Activated CD8-positive, alpha-beta T cell treated with anti-CD3 and anti-CD28 coated beads, Interleukin-2, amount 10 ng/mL, durations not matched to agents 7 days and 5 days (primary cell): ENCODE measurements around the gene PRRC1. TPM values are rescaled to one million over a fixed set of nuclear protein-coding genes. Genes with fewer than 3 reads are reported as not detected.

Source experiments
- ATAC-seq: fragments of 150-1000 bp; cut with Tn5 transposase; one replicate; pipeline ENCODE4 v1.10.0; 2021; ENCODE audit warnings: moderate library complexity
- CTCF ChIA-PET: fragments of 350-600 bp; sonication (Branson Sonifier 250); formaldehyde crosslinking; loops from one replicate; lab custom pipeline; 2021; ENCODE audit warnings: antibody characterized with exemption; lab: Charles Lee
- POLR2A ChIA-PET: fragments of 350-600 bp; sonication (Branson Sonifier 250); formaldehyde crosslinking; loops from one replicate; lab custom pipeline; 2021; ENCODE audit warnings: antibody characterized with exemption; lab: Charles Lee
- DNase-seq: peaks from one replicate; pipeline ENCODE4 v3.0.0-alpha.2; 2020
- H3K27ac Mint-ChIP-seq: one replicate; pipeline ENCODE4 v1.8.0; 2021; ENCODE audit warnings: mild to moderate bottlenecking, mixed read lengths
- H3K27me3 Mint-ChIP-seq: one replicate; pipeline ENCODE4 v1.8.0; 2021; ENCODE audit warnings: low read depth, mixed read lengths
- H3K36me3 Mint-ChIP-seq: one replicate; pipeline ENCODE4 v1.8.0; 2021; ENCODE audit warnings: low read depth, mixed read lengths
- H3K4me1 Mint-ChIP-seq: one replicate; pipeline ENCODE4 v1.8.0; 2021; ENCODE audit warnings: low read depth, mixed read lengths
- H3K4me3 Mint-ChIP-seq: one replicate; pipeline ENCODE4 v1.8.0; 2021; ENCODE audit warnings: mild to moderate bottlenecking, mixed read lengths
- H3K9me3 Mint-ChIP-seq: one replicate; pipeline ENCODE4 v1.8.0; 2022; ENCODE audit warnings: mixed read lengths; ENCODE audit not compliant: insufficient read depth
- total RNA-seq, 2 experiments: library from RNA; stranded (reverse); gene quantifications; one replicate each; pipeline ENCODE4 v1.2.3, GENCODE V29; 2021

The PRRC1 gene
- total RNA-seq, 2 experiments from 2014 or later: 36.0 to 41.3 TPM

DNA sequence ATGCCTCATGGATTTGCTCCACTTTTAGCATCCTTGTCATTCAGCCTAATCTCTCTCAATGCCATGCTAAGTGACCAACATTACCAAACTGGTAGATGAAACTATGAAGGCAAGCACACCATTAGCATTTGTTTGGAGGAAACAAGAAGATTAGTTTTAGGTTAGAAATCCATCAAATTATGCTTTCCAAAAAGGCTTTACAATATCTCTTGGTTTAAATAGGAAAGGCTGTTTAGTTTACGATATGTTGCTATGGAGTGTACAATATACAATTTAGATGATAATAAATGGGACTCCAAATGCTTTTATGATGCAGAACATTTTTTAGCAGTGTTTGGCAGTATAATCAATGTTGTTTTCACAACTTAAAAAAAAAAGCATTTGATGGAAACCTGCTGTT is 83.7 kb downstream of the PRRC1 start:
- peaks cover 9% of the 10 kb centered on the region for H3K27me3 Mint-ChIP-seq
- no peaks in the 10 kb centered on the region for H3K9me3 Mint-ChIP-seq
- ChIA-PET CTCF (no interaction called here), POLR2A (no interaction called here)
- no peak overlapping the region for H3K4me3 Mint-ChIP-seq
- no peaks in the 10 kb centered on the region for H3K36me3 Mint-ChIP-seq
- ATAC-seq (no peak), DNase-seq (no peak)
- H3K4me1 Mint-ChIP-seq: peaks cover under 1% of the 10 kb centered on the region
- no peak overlapping the region for H3K27ac Mint-ChIP-seq

DNA sequence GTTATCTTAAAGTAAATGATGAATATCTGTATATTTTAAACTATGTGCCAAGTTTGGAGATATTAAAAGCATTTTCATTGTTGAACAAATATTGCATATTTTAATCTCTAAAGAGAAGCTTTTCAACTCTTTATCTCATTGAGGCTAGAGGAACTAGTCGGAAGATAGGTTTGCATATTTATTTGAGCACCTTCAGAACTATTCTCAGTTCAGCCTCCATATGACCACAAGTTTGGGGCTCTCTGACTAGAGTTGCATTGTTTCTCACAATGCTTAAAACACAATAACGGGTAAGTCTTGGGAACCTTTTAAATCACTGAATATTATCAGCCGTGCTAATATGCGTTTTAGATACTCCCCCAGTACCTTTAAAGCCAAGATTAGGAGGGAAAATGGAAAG is 84.2 kb downstream of the PRRC1 start:
- ChIA-PET CTCF (no interaction called here), POLR2A (no interaction called here)
- H3K27ac Mint-ChIP-seq: no peak overlapping the region
- no peak for ATAC-seq
- DNase-seq: no peak
- no peaks in the 10 kb centered on the region for H3K4me1 Mint-ChIP-seq
- H3K9me3 Mint-ChIP-seq: no peaks in the 10 kb centered on the region
- H3K36me3 Mint-ChIP-seq: no peaks in the 10 kb centered on the region
- no peak overlapping the region for H3K4me3 Mint-ChIP-seq
- peaks cover 9% of the 10 kb centered on the region for H3K27me3 Mint-ChIP-seq

DNA sequence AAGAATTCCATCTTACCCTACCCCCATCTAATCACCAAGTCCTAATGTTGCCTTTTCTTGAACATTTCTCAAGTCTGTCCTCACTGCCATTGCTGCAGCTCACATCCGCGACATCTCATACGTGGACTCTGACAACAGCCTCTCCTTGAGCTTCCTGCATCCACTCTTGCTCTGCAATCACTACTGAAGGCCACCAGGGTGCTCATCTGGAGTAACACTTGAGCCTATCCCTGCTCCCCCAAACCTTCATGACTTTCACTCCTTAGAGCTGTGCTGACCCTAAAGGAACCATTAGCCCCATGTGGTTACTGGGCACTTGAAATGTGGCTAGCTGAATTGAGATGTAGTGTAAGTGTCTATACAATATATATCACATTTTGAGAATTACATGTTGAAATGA is 85.0 kb downstream of the PRRC1 start:
- ChIA-PET CTCF (no interaction called here), POLR2A (no interaction called here)
- Mint-ChIP-seq H3K27ac (no peak overlapping the region), H3K9me3 (no peaks in the 10 kb centered on the region), H3K36me3 (no peaks in the 10 kb centered on the region), H3K4me3 (no peak overlapping the region), H3K27me3 (peaks cover 7% of the 10 kb centered on the region), H3K4me1 (no peaks in the 10 kb centered on the region)
- ATAC-seq (no peak), DNase-seq (no peak)

DNA sequence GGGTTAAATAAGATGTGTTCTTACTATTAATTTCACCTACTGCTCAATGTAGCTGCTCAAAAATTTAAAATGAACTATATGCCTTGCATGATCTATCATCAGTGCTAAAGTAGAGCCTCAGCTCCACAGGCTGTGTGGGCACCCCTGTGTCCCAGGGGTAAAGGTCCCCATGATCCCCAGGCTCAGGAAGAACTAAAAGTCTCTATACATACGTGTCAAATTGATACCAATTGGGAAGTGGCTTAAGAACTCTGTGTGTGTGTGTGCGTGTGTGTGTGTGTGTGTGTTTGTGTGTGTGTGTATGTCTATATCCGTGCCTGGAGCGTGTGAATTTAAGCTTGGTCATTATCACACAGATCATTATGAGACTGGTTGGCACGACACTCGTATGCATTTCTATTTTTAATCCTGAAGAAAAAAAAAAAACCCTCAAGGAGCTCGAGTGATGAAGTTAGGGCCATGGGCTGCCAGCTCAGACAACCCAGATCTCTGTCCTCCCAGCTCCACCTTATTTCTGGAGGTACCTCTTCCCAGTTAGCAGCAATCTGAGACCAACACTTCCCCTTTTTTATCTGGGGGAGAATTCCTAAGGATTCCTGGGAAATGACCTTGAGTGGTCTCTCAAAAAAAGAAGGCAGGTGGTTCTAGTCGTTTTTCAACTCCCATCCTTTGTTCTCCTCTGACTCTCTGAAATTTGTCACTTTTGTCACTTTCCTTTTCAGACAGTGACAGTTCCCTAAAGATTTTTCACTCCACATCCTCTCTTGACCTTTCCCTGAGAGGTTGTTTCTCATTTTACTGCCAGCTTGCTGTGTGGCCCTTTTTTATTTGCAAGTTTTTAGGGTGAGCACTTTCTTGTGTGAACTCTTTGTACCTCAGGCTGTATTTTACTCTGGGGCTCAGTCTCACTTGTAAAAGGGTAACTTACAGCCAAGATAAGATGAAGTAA is 85.7 kb downstream of the PRRC1 start:
- no peaks in the 10 kb centered on the region for H3K4me1 Mint-ChIP-seq
- no peaks in the 10 kb centered on the region for H3K9me3 Mint-ChIP-seq
- no peak overlapping the region for H3K4me3 Mint-ChIP-seq
- no peak overlapping the region for H3K27ac Mint-ChIP-seq
- DNase-seq (no peak), ATAC-seq (no peak)
- ChIA-PET POLR2A (no interaction called here), CTCF (interaction anchor here (1.3 kb wide), 1 partner anchor 39 kb away, joined by 3 read pairs; no protein-coding TSS in a partner anchor)
- peaks cover 7% of the 10 kb centered on the region for H3K27me3 Mint-ChIP-seq
- H3K36me3 Mint-ChIP-seq: no peaks in the 10 kb centered on the region

Other genes with a start within 250 kb of the PRRC1 start
- gene MEGF10, start 226.8 kb upstream of the PRRC1 start, total RNA-seq: not detected
- not detected for gene CTXN3, start 131.4 kb downstream of the PRRC1 start, total RNA-seq
- gene CCDC192, start 185.8 kb downstream of the PRRC1 start, total RNA-seq: not detected